NCI-H526 (cell line): Measurements from ENCODE around the gene EIF4H.
"Not testable (repeated sequence)": the region's sequence is repeated elsewhere in the genome, so short reads cannot be mapped to it uniquely, and the experiment has no call there.

Experiments used
- DNase-seq, 2 experiments: peaks; one replicate each; lab custom pipeline; 2025; lab: John Stamatoyannopoulos, UW

The EIF4H gene

DNA sequence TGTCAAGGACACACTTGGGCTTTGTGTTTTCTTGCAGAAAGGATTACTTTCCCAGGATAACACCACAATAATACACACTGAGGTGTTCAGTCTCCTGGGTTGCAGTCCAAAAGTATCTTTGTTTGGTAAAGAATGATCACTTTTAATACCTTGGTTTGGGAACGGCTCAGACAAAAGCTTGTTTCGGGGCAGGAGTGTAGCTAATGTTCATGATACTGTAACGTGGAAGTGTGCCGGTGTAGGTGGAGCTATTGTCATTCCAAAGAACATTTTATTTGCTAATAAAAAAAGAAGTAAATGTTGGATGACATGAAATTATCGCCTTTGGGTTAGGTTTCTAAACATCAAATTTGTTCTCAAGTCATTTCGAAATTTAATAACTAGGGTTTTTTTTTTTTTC lies 1.2 kb downstream of the EIF4H start:
- no peak for DNase-seq

DNA sequence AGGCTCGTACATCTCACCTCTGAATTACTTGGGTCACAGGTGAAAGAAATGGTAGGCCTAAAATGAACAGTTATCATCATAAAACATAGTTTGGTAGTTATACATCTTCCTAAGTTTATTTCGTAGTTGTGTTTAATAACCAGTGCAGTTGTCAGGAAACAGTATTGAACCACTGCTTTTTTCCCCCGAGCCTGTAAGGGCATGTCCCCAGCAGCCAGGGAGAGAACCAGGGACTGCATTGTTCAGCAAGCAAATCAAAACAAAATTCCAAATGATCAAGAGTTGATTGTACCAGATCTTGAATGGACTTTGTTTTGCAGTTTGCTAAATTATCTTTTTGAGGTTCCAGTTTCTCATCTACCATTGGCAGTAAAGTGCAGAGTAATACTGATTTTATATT lies 2.4 kb downstream of the EIF4H start:
- no peak for DNase-seq

GRCh38 chr7:74178632-74179031 lies 4.5 kb downstream of the EIF4H start:
- no peak for DNase-seq

DNA sequence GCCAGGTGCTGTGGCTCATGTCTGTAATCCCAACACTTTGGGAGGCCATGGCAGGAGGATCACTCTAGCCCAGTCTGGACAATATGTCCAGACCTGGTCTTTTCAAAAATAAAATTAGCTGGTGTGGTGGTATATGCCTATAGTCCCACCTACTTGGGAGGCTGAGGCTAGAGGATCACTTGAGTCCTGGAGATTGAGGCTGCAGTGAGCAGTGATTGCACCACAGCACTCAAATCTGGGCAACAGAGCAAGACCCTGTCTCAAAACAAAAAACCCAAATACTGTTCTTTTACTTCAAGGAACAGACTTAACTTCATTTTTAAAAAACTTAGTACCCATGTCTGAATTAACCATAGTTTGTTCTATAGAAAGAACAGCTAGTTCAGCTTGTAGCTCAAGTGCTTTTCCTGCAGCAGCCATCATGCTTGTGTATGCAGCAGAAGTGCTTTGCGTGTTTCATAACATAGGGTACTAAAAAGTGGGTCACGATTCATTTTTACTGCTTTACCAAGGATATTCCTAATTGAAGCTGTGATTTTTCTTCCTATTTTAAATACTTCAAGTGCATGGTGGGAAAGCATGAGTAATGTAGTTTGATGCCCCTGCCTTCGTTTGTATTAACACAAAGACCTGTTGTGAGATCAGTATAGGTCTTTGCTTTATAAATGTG lies 5.9 kb downstream of the EIF4H start:
- no peak for DNase-seq

- no peak for DNase-seq
These were observed 6.7 kb downstream of the EIF4H start for GRCh38 chr7:74180866-74181265.

GRCh38 chr7:74181821-74182220 lies 7.7 kb downstream of the EIF4H start:
- DNase-seq: no peak

DNA sequence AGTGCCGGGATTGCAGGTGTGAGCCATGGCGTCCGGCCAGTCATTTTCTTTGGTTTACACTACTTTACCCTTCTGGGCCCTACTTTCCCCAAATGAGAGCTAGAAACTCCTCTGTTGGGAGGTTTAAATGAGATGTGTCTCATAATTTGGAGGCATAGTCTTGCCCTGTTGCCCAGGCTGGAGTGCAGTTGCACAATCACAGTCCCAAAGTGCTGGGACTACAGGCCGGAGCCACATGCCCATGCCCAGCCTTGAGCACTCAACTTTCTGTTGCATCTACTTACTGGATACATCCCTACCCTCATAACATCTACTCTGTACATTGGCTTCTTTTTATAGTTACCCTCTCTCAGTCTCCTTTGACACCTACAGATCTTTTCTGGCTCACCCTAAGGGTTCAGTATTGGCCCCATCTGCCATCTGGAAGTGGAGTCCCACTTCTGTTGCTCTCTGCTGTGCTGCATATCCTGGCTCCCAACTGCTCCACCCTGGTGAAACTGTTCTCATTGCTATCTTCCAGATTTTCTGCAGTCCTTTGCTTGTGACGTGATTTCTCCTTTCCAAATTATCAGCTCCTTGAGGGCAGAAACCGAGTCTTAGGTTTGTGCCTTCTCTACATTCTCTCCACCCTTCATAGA lies 8.4 kb downstream of the EIF4H start:
- DNase-seq: no peak

DNA sequence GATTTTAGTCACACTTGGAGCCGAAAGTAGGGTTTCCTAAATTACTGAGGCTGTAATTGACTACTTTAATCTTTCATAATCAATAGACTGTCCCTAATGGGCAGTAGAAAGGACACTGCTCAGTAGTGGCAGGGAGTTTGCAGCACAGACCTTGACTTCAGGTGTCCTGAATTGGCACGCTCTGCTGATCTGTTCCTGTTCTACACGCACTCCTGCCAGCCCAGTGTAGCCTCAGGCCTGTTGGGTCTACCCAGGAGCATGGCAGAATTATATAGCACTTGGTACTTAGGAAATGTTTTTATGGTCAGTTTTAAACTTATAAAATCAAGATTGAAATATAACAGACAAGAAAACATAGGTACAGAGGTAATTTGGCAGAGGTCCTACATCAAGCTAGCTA lies 9.0 kb downstream of the EIF4H start:
- DNase-seq: no peak

- DNase-seq: peak; percentile 12 to 27
These were observed 9.7 kb downstream of the EIF4H start for GRCh38 chr7:74183653-74184450.

- DNase-seq: no peak
These were observed 10.9 kb downstream of the EIF4H start for GRCh38 chr7:74185016-74185415.

- DNase-seq: no peak
These were observed 11.5 kb downstream of the EIF4H start for GRCh38 chr7:74185636-74186035.

GRCh38 chr7:74187915-74188675 lies 13.9 kb downstream of the EIF4H start:
- no peak for DNase-seq

- no peak for DNase-seq
These were observed 16.1 kb downstream of the EIF4H start for GRCh38 chr7:74190259-74190658.

DNA sequence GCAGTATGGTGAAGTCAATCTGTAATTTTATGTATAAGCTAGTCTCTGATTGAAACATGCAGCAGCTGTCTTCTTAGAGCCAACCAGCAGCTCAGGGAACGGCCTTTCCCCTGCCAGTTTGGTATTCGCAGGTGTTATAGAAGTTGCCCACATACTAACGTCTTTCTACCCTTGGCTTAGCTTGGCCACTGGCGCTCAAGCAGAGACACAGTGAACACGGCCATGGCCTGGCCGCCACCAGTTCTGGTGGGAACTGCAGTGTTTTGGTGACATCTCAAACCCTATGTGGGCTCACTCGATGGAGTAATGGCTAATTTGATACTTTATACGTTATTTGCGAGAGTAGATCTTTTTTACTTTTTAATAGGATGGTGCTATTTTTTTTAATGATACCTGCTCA lies 17.1 kb downstream of the EIF4H start:
- DNase-seq: no peak

- DNase-seq: no peak
These were observed 18.9 kb downstream of the EIF4H start for GRCh38 chr7:74193054-74193453.

- no peak for DNase-seq
These were observed 19.8 kb downstream of the EIF4H start for GRCh38 chr7:74193913-74194312.

- DNase-seq: no peak
These were observed 20.5 kb downstream of the EIF4H start for GRCh38 chr7:74194686-74195085.

GRCh38 chr7:74195139-74195860 lies 21.1 kb downstream of the EIF4H start:
- DNase-seq: not testable (repeated sequence)

GRCh38 chr7:74195968-74196654 lies 22.0 kb downstream of the EIF4H start:
- not testable (repeated sequence) for DNase-seq

- DNase-seq: no peak
These were observed 23.4 kb downstream of the EIF4H start for GRCh38 chr7:74197449-74198124.
